Peyer's patch (tissue), 4 donors: ENCODE data around the gene HRH3.

Experiments
- POLR2A ChIP-seq, 2 donors: fragments of 450-650 bp; IDR thresholded peaks; one replicate each; pipeline ENCODE4 v1.5.1; 2017; ENCODE audit warnings: antibody characterized with exemption in 2 of 2, mild to moderate bottlenecking in 2 of 2, moderate library complexity in 2 of 2
- TF ChIP-seq, protein P1 (sequence below), 6 experiments: fragments of 450-650 bp in 4 of 6; fragments of 200-600 bp in 2 of 6; sonication (generic) in 1 of 6; IDR thresholded peaks; one replicate each; pipeline ENCODE4 v1.5.1; 2017 to 2019; ENCODE audit warnings: antibody characterized with exemption in 6 of 6, mild to moderate bottlenecking in 3 of 6, moderate library complexity in 1 of 6

DNA sequence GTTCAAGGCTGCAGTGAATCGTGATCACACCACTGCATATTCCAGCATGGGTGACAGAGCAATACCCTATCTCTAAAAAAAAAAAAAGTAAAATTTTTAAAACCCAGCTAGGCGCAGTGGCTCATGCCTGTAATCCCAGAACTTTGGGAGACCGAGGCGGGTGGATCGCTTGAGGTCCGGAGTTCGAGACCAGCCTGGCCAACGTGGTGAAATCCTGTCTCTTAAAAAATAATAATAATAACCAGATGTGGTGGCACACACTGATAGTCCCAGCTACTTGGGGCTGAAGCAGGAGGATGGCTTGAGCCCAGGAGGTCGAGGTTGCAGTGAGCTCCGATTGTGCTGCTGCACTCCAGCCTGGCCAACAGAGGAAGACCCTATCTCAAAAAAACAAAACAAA lies 23.8 kb downstream of the HRH3 start:
- TF ChIP-seq POLR2A (IDR thresholded peaks at IDR 0.05): no peak
- TF ChIP-seq, protein P1, sequence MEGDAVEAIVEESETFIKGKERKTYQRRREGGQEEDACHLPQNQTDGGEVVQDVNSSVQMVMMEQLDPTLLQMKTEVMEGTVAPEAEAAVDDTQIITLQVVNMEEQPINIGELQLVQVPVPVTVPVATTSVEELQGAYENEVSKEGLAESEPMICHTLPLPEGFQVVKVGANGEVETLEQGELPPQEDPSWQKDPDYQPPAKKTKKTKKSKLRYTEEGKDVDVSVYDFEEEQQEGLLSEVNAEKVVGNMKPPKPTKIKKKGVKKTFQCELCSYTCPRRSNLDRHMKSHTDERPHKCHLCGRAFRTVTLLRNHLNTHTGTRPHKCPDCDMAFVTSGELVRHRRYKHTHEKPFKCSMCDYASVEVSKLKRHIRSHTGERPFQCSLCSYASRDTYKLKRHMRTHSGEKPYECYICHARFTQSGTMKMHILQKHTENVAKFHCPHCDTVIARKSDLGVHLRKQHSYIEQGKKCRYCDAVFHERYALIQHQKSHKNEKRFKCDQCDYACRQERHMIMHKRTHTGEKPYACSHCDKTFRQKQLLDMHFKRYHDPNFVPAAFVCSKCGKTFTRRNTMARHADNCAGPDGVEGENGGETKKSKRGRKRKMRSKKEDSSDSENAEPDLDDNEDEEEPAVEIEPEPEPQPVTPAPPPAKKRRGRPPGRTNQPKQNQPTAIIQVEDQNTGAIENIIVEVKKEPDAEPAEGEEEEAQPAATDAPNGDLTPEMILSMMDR (IDR thresholded peaks at IDR 0.05): no peak
